GM19467 (cell line): Measurements from ENCODE around the gene AFAP1L1.

Experiments
- ATAC-seq: cut with Tn5 transposase; IDR thresholded peaks from one replicate; pipeline ENCODE4 v1.9.1; 2021; ENCODE audit warnings: mild to moderate bottlenecking, moderate library complexity; ENCODE audit not compliant: unreplicated experiment

The AFAP1L1 gene

DNA sequence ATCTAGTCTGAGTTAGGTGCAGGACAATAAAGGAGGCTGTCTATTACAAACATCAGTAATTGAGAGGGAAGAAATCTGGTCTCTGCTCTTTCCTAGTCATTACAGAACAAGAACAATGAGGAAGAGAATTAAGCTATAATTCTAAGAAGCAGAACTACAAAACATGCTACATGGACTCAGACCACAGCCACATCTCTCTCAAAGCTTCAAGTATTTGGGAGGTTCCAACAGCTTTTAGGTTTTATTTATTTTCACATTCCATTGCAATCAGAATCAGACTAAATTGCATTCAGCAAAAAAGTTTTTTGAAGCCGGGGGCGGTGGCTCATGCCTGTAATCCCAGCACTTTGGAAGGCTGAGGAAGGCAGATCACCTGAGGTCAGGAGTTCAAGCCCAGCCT is 72.5 kb downstream of the AFAP1L1 start:
- ATAC-seq, result no peak

GRCh38 chr5:149345147-149345891 is 73.7 kb downstream of the AFAP1L1 start, which contains the start of gene GRPEL2:
GRPEL2 (plus strand) TSS chr5:149345499; CDS start chr5:149345540, 41 bp downstream.
- peak; percentile 94 for ATAC-seq

DNA sequence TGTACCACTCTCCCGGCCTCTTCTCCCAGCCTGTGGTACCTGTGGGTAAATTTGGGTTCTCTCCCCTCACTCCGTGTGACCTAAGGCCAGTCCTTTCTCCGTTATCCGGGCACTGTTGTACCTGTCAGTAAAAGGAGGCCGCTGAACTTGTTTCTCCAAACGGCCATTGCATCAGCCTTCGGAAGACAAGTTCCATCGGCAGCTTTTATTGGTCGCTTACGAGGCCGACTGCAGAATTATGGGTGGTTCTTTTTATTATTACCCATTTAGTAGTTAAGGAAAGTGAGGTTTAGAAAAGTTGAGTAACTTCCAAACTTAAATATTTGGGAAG is 74.2 kb downstream of the AFAP1L1 start:
- ATAC-seq, result no peak

GRCh38 chr5:149348518-149348917 is 76.9 kb downstream of the AFAP1L1 start:
- ATAC-seq, result no peak

DNA sequence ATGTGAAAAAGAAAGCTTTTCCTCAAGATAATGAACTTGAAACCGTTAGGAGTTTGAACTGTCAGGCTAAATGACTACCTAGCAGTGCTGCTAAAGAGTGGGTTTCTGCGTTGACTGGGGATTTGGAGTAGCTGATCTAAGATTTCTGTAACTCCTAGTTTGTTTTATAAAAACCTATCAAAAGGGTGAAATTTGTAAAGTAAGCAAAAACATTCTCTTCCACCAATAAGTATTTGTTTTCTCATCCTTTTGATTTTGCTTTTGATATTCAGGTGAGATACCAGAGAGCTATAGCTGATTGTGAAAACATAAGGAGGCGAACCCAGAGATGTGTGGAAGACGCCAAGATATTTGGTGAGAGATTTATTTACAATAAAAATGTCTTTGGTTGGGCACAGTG is 77.7 kb downstream of the AFAP1L1 start:
- ATAC-seq, result no peak

- ATAC-seq, result no peak
Measured at GRCh38 chr5:149352169-149352568, 80.5 kb downstream of the AFAP1L1 start.

- no peak for ATAC-seq
Measured at GRCh38 chr5:149353911-149354310, 82.3 kb downstream of the AFAP1L1 start.

DNA sequence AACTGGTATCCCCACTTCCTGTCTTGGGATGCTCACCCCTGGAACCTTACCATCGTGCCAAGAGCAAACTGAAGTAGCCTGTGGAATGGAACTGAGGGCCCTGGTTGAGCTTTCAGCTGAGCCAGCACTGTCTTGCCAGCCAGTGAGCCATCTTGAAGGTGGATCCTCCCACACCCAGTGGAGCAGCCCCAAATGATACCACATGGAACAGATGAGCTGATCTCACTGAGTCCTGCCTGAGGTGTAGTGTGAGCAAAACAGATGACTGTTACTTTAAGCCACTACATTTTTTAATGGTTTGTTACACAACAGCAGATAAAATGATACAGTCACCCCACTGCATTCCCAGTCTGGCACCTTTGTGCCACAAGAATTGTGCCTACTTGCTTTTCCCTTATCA is 84.0 kb downstream of the AFAP1L1 start:
- ATAC-seq, result no peak

DNA sequence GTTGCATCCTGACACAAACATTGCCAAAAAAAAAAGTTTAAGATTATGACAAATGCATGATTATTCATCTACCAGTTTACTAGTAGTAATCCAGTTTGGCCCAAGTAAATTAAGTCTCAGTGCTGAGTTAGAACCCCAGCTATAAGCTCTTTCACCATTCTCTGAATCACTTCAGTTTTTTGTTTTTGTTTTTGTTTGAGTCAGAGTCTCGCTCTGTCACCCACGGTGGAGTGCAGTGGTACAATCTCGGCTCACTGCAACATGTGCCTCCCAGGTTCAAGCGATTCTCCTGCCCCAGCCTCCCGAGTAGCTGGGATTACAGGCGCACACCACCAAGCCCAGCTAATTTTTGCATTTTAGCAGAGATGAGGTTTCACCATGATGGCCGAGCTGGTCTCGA is 84.7 kb downstream of the AFAP1L1 start:
- ATAC-seq, result no peak

- peak; percentile 99 for ATAC-seq
Measured at GRCh38 chr5:149357370-149358293, 86.0 kb downstream of the AFAP1L1 start, which contains the start of gene PCYOX1L. PCYOX1L (plus strand) TSS chr5:149358046; CDS start chr5:149358069, 23 bp downstream.

- ATAC-seq, result peak; percentile 7
Measured at GRCh38 chr5:149358294-149358651, 86.6 kb downstream of the AFAP1L1 start.

- no peak for ATAC-seq
Measured at GRCh38 chr5:149358868-149359495, 87.3 kb downstream of the AFAP1L1 start.

DNA sequence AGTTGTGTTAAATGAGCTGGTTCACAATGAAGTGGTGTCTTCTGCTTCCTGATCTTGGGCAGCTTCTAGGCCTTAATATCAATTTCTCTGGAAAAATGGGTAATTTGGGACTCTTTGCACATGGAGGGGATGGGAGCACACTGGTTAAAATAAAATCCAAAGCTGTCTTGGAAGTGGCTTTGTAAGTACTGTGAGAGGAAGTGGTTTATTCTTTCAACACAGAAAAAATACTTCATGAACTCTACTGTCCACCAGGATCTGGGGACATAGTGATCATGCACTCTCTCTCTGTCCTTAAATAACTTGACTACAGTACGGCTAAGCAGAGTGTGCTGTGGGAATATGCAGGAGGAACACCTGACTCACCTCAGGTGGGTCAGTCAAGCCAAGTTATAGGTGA is 88.6 kb downstream of the AFAP1L1 start:
- ATAC-seq, result no peak

GRCh38 chr5:149362541-149362940 is 90.9 kb downstream of the AFAP1L1 start:
- ATAC-seq, result no peak

- no peak for ATAC-seq
Measured at GRCh38 chr5:149363358-149363757, 91.7 kb downstream of the AFAP1L1 start.

DNA sequence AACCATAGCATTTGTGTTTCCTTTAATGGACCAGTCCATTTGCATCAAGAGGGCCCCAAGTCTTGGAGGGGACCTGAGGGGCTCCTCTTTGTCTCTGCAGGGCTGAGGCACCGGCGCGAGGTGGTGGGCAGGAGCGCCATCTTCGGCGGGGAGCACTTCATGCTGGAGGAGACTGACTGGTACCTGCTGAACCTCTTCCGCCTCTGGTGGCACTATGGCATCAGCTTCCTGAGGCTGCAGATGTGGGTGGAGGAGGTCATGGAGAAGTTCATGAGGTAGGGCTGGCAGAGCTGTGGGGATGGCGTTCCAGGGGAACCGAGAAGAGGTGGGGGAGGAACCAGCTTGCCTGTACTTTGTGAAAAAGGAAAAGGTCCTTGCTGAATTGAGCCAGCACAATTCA is 92.3 kb downstream of the AFAP1L1 start:
- no peak for ATAC-seq

DNA sequence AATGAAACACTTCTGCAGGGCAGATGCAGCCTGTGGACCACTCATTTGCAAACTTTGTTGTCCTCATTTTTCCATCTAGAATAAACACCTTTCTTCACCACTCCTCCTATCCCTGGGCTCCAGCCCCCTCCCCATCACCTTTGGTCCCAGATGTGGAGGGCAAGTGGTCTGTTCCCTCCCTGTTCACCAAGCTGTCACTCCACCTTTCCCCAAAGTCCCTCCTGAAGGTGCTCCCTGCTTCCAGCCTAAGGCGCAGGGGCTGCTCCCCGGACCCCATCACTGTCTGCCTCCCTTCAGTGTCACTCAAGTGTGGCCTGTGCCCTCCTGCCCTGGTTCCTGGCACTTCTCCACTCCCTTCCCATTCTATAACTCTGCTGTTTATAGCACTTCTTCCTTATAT is 93.1 kb downstream of the AFAP1L1 start:
- ATAC-seq, result no peak

- no peak for ATAC-seq
Measured at GRCh38 chr5:149365418-149365817, 93.8 kb downstream of the AFAP1L1 start.

- no peak for ATAC-seq
Measured at GRCh38 chr5:149366169-149366729, 94.6 kb downstream of the AFAP1L1 start.

- ATAC-seq, result no peak
Measured at GRCh38 chr5:149367249-149367971, 95.8 kb downstream of the AFAP1L1 start.
